GM10248 (cell line): Measurements from ENCODE around the gene RAB5IF.

ENCODE experiments used
- CTCF ChIA-PET: fragments of 300-600 bp; sonication (Branson Sonifier 250); formaldehyde crosslinking; extraction: SDS; loops from one replicate; lab custom pipeline; 2021; ENCODE audit warnings: antibody characterized with exemption; lab: Yijun Ruan, JAX
- POLR2A ChIA-PET: fragments of 350-650 bp; sonication (Branson Sonifier 250); formaldehyde crosslinking; extraction: SDS; loops from one replicate; lab custom pipeline; 2020; ENCODE audit warnings: antibody characterized with exemption; lab: Yijun Ruan, JAX
- DNase-seq: peaks from one replicate; pipeline ENCODE4 v3.0.0; 2012; ENCODE audit errors: extremely low spot score
- TF ChIP-seq, protein P1 (sequence below): IDR thresholded peaks from 2 replicates; pipeline ENCODE4 v1.5.1; 2012; ENCODE audit warnings: mild to moderate bottlenecking, low read depth; ENCODE audit errors: extremely low read depth, missing control alignments, control extremely low read depth

RAB5IF gene

DNA sequence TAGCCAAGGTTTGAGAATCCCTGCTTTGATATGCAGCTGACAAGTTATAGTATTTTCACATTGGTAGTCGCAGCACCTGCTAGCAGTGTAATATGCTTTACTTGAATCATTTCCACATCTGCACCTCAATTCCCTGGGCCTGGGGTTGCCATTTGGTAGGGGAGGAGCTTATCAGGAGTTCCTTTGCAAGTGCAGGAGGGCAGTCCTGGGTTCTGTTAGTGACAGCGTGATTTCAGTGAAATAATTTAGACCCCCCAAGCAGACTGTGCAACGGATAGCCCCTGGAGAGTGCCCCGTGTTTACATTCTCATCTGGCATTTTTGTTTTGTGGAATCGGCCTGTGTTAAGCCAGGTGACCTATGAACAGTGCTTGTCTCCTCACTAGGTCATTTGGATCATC, 6.0 kb downstream of the RAB5IF start:
- POLR2A ChIA-PET: no interaction called here
- TF ChIP-seq, protein P1, sequence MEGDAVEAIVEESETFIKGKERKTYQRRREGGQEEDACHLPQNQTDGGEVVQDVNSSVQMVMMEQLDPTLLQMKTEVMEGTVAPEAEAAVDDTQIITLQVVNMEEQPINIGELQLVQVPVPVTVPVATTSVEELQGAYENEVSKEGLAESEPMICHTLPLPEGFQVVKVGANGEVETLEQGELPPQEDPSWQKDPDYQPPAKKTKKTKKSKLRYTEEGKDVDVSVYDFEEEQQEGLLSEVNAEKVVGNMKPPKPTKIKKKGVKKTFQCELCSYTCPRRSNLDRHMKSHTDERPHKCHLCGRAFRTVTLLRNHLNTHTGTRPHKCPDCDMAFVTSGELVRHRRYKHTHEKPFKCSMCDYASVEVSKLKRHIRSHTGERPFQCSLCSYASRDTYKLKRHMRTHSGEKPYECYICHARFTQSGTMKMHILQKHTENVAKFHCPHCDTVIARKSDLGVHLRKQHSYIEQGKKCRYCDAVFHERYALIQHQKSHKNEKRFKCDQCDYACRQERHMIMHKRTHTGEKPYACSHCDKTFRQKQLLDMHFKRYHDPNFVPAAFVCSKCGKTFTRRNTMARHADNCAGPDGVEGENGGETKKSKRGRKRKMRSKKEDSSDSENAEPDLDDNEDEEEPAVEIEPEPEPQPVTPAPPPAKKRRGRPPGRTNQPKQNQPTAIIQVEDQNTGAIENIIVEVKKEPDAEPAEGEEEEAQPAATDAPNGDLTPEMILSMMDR: no peak

GRCh38 chr20:36613974-36614373, 8.4 kb downstream of the RAB5IF start:
- TF ChIP-seq, protein P1: no peak
- no peak for DNase-seq
- CTCF ChIA-PET: interaction anchor here (0.9 to 1.7 kb wide), 10 partner anchors 8 to 307 kb away, joined by 3 to 13 read pairs (median 4); partner anchors contain the start of gene RAB5IF
- POLR2A ChIA-PET: interaction anchor here (1.2 kb wide), 1 partner anchor 153 kb away, joined by 3 read pairs; no protein-coding TSS in a partner anchor

More for the DNA sequence above, 6.0 kb downstream of the RAB5IF start:
- DNase-seq: no peak
- CTCF ChIA-PET: interaction anchor here (0.9 to 5.5 kb wide), 12 partner anchors 12 to 277 kb away, joined by 3 to 29 read pairs (median 3); partner anchors contain the start of genes DSN1 and SLA2

- ChIA-PET POLR2A (interaction anchor here (1.2 kb wide), 1 partner anchor 154 kb away, joined by 3 read pairs; no protein-coding TSS in a partner anchor), CTCF (interaction anchor here (1.1 to 1.7 kb wide), 4 partner anchors 9 to 248 kb away, joined by 4 to 13 read pairs (median 6); partner anchors contain the start of gene RAB5IF)
- TF ChIP-seq, protein P1: no peak
- DNase-seq: no peak
Measured at GRCh38 chr20:36614781-36615557, 9.4 kb downstream of the RAB5IF start.

- TF ChIP-seq, protein P1: no peak
- no peak for DNase-seq
- POLR2A ChIA-PET: no interaction called here
- CTCF ChIA-PET: interaction anchor here (1.6 kb wide), 1 partner anchor 8 kb away, joined by 5 read pairs; no protein-coding TSS in a partner anchor
Measured at GRCh38 chr20:36620917-36621316, 15.3 kb downstream of the RAB5IF start.

- TF ChIP-seq, protein P1: no peak
- POLR2A ChIA-PET: no interaction called here
- CTCF ChIA-PET: interaction anchor here (1.5 to 2.5 kb wide), 4 partner anchors 9 to 132 kb away, joined by 3 to 15 read pairs (median 4); no protein-coding TSS in a partner anchor
- DNase-seq: no peak
Measured at GRCh38 chr20:36623444-36623843, 17.9 kb downstream of the RAB5IF start.

DNA sequence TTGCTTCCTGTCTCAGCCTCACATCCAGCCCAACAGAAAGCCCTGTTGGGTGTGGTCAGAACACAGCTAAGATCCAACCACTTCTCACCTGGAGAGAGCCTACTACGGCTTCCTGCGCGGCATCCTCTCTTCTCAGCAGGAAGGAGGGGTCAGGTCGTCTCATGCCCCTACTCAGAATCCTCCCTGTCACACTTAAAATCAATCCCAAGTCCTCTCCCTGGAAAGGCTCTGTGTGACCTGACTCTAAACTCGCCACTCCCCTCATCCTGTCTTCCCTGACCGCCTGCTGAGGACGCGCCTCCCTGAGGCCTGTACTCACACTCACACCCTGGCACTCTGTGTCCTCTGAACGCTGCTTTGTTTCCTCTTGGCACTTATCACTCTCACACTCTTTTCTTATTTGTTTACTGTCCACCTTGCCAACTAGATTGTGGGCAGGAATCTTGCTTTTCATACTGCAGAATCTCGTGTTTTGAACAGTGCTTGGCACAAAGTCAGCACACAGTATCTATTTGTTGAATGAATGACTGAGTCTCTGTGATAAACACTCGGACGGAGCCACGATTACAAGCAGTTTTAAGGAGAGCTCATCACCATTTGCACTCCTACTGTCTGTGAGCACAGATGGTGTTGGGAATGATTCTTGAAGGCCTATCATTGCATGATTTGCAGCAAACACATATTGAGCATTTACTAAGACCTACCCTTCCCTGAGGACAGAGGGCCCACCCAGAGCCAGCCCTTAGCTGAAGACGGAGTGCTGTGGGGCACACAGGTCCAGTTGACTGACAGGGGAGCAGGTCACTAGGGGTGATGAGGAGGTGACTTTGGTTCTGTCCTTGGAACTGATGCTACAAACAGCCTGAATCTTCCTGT, 18.7 kb downstream of the RAB5IF start:
- ChIA-PET CTCF (interaction anchor here (1.0 to 2.5 kb wide), 5 partner anchors 9 to 297 kb away, joined by 3 to 15 read pairs (median 4); no protein-coding TSS in a partner anchor), POLR2A (interaction anchor here (0.6 to 0.7 kb wide), 2 partner anchors 22 to 51 kb away, joined by 3 to 7 read pairs; partner anchors contain the start of gene TGIF2)
- TF ChIP-seq, protein P1: no peak
- no peak for DNase-seq
